HepG2 (cell line): ENCODE measurements around the gene RBM26.
"Not testable (repeated sequence)": the region's sequence is repeated elsewhere in the genome, so short reads cannot be mapped to it uniquely, and the experiment has no call there.

Experiments
- ARID2 ChIP-seq: sonication (generic); formaldehyde crosslinking; IDR thresholded peaks from 2 replicates; pipeline ENCODE4 v1.8.1; 2022; ENCODE audit warnings: mild to moderate bottlenecking, missing genetic modification reagents, borderline replicate concordance
- ATF6 ChIP-seq: sonication (generic); formaldehyde crosslinking; conservative IDR thresholded peaks from 2 replicates; pipeline ENCODE4 v1.4.0; 2020; ENCODE audit warnings: missing genetic modification reagents
- CTCF ChIP-seq: sonication (generic); formaldehyde crosslinking; IDR thresholded peaks from 2 replicates; pipeline ENCODE4 v1.5.0; 2020; ENCODE audit warnings: mild to moderate bottlenecking, missing genetic modification reagents, moderate library complexity
- IKZF5 ChIP-seq: IDR thresholded peaks from 2 replicates; pipeline ENCODE4 v1.6.1; 2018; ENCODE audit warnings: missing genetic modification reagents, mild to moderate bottlenecking, missing compliant biosample characterization
- IRF9 ChIP-seq: sonication (generic); formaldehyde crosslinking; IDR thresholded peaks from 2 replicates; pipeline ENCODE4 v1.8.0; 2022; ENCODE audit warnings: missing genetic modification reagents, mild to moderate bottlenecking, borderline replicate concordance
- POLR2AphosphoS5 ChIP-seq: IDR thresholded peaks from 2 replicates; pipeline ENCODE4 v1.6.1; 2012; ENCODE audit warnings: low read depth, low read length
- PTBP1 ChIP-seq: fragments of 200-400 bp; formaldehyde crosslinking; IDR thresholded peaks from 2 replicates; pipeline ENCODE4 v1.6.1; 2018; ENCODE audit warnings: low read length, low read depth; ENCODE audit not compliant: poor library complexity, severe bottlenecking

- not testable (repeated sequence) for TF ChIP-seq ARID2 (CRISPR knock-in tag); IRF9; POLR2AphosphoS5; CTCF; IKZF5 (CRISPR knock-in tag); PTBP1; ATF6 (CRISPR knock-in tag)
Measured at GRCh38 chr13:79279735-79280134, 126.3 kb downstream of the RBM26 start.
